Ovary (tissue), 9 donors: ENCODE measurements around the gene REC114. TPM values are rescaled to one million over a fixed set of nuclear protein-coding genes. Genes with fewer than 3 reads are reported as not detected.

Experiments used
- DNase-seq, 5 donors: peaks; one replicate each; pipeline ENCODE4 v3.0.0-alpha.2; 2019 to 2020
- H3K27ac ChIP-seq, 2 donors: fragments of 200-600 bp; one replicate each; pipeline versions ENCODE4 v1.5.1 to v1.8.0; 2019 to 2022
- H3K27me3 ChIP-seq: fragments of 200-600 bp; one replicate; pipeline ENCODE4 v1.8.0; 2022
- H3K36me3 ChIP-seq: fragments of 200-600 bp; sonication (generic); one replicate; pipeline ENCODE4 v1.5.1; 2019
- H3K4me1 ChIP-seq: one replicate; pipeline ENCODE4 v1.8.1; 2013; ENCODE audit warnings: mild to moderate bottlenecking, moderate library complexity; ENCODE audit not compliant: insufficient read depth
- H3K4me3 ChIP-seq: fragments of 200-600 bp; sonication (generic); one replicate; pipeline ENCODE4 v1.5.1; 2017
- H3K9me3 ChIP-seq, 2 donors: fragments of 200-600 bp in 1 of 2; sonication (generic) in 1 of 2; one replicate each; pipeline versions ENCODE4 v1.5.1 to v1.8.1; 2013 to 2019; ENCODE audit warnings: mild to moderate bottlenecking in 1 of 2, moderate library complexity in 1 of 2
- EP300 ChIP-seq: sonication (generic); formaldehyde crosslinking; IDR thresholded peaks from one replicate; pipeline ENCODE4 v1.6.1; 2017; ENCODE audit warnings: antibody characterized with exemption
- POLR2A ChIP-seq: fragments of 450-650 bp; IDR thresholded peaks from one replicate; pipeline ENCODE4 v1.6.1; 2017; ENCODE audit warnings: antibody characterized with exemption, mild to moderate bottlenecking, moderate library complexity
- WGBS, 3 donors: extraction: QIAGEN DNeasy Blood & Tissue Kit in 1 of 3; methylation state at CpG; one replicate each; pipeline versions ENCODE4 v1.1.5 to v1.1.7; 2013 to 2017; 5-methylcytosine and 5-hydroxymethylcytosine counted together
- intact Hi-C, 4 donors: fragments of 100-400 bp; cut with DNase I; formaldehyde crosslinking; loops; one replicate each; pipeline versions ENCODE4 v1.11.0 to v1.15.1; 2022 to 2023
- polyA plus RNA-seq, 2 donors: library from polyadenylated mRNA; stranded (reverse); fragments of 200-250 nt in 1 of 2; fragments of 350-450 nt in 1 of 2; fragmentation: Illumina TruSeq in 1 of 2; extraction: RNeasy Lipid Tissue Mini Kit (QIAGEN cat#74804) in 1 of 2; gene quantifications; one replicate each; pipeline ENCODE4 v1.2.3, GENCODE V29; 2013 to 2014
- total RNA-seq, 7 donors: library from RNA; depleted of rRNA in 2 of 7; stranded (reverse); fragments of >200 nt in 2 of 7; fragmentation: NEBNext Ultra II Directional in 3 of 7; extraction: Animal tissue kit (Norgen Biotek cat#: 25700) in 3 of 7; gene quantifications; one replicate each; pipeline versions ENCODE4 v1.1.0 to v1.2.4, GENCODE V29; 2016 to 2023
- TF ChIP-seq, protein P1 (sequence below), 3 donors: fragments of 450-650 bp in 2 of 3; fragments of 200-600 bp in 1 of 3; IDR thresholded peaks; one replicate each; pipeline versions ENCODE4 v1.5.1 to v1.8.0; 2016 to 2022; ENCODE audit warnings: antibody characterized with exemption in 3 of 3, mild to moderate bottlenecking in 1 of 3
- donor health status: DM: no; HTN: no; CAD: no; lungs with moderate emphysema.
- donor health status: DM: no; HTN: no; CAD: no.
- donor health status: Bipolar disorder and iron deficiency.
- donor health status: DM: yes; HTN: yes; CAD: no.
- donor health status: DM: no; HTN: no; CAD: no.
- donor health status: DM: yes; HTN: yes; CAD: no.

REC114 gene
- total and polyA plus RNA-seq, 9 donors, result 0.51 TPM; not detected in 8

DNA sequence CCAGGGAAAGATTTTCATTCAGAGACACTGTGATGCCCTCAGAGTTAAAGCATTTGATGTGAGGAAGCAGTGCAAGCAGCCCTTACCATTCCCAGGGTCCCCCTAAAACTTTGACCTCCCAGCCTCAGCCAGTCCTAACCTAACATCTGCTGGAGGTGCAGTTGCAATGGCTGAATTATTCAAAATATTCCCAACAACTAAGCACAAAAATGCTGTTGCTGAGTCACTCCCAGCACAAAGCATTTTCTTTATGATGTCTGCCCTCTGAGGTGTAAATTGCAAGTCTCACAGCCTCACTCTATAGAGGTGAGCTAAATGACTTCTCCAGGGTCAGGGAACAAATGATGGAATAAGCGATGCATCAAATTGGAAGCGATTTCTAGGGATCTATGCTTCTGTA lies 6.4 kb upstream of the REC114 start:
- no peak overlapping the region for H3K4me3 ChIP-seq
- DNase-seq, result no peak
- H3K27me3 ChIP-seq, result no peaks in the 10 kb centered on the region
- WGBS, 3 donors, result 80 to 89% (median 86%) methylated on average over 2 of the region's 2 CpGs
- no peaks in the 10 kb centered on the region for H3K36me3 ChIP-seq
- H3K4me1 ChIP-seq, result no peaks in the 10 kb centered on the region
- TF ChIP-seq POLR2A (no peak), EP300 (no peak)
- TF ChIP-seq, protein P1, sequence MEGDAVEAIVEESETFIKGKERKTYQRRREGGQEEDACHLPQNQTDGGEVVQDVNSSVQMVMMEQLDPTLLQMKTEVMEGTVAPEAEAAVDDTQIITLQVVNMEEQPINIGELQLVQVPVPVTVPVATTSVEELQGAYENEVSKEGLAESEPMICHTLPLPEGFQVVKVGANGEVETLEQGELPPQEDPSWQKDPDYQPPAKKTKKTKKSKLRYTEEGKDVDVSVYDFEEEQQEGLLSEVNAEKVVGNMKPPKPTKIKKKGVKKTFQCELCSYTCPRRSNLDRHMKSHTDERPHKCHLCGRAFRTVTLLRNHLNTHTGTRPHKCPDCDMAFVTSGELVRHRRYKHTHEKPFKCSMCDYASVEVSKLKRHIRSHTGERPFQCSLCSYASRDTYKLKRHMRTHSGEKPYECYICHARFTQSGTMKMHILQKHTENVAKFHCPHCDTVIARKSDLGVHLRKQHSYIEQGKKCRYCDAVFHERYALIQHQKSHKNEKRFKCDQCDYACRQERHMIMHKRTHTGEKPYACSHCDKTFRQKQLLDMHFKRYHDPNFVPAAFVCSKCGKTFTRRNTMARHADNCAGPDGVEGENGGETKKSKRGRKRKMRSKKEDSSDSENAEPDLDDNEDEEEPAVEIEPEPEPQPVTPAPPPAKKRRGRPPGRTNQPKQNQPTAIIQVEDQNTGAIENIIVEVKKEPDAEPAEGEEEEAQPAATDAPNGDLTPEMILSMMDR (IDR thresholded peaks at IDR 0.05), result no peak
- H3K9me3 ChIP-seq, result no peaks in the 10 kb centered on the region
- H3K27ac ChIP-seq, result no peak overlapping the region
- intact Hi-C loops, result no loop called here

DNA sequence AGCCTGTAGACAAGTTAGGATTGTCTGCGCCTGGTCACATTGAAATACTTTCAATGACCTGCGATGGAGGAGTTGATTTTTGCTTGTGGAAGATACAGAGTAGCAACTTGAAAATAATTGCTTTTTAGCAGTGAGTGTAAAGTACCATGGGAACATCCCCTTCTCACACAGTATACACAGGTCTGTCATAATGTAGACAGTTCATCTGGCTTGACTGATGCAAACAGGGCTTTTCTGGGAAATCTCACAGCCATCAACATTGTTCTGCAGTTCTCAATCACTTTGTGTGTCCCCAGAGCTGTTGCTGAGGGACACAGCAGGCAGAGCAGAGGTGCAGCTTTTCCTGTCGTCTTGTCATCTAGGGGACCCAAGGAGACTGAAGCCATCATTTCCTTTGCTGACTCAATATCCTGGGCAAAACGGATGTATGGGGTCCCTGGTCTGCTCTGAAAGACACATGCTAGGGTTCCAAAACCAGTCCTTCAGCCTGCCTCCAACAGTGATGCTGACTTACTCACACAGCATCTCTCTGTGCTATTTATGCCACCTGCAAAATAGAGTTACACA lies 5.3 kb upstream of the REC114 start:
- Histone ChIP-seq H3K27me3 (no peaks in the 10 kb centered on the region), H3K4me1 (no peaks in the 10 kb centered on the region), H3K36me3 (no peaks in the 10 kb centered on the region), H3K9me3 (no peaks in the 10 kb centered on the region), H3K4me3 (no peak overlapping the region), H3K27ac (no peak overlapping the region)
- 38 to 57% (median 41%) methylated on average over 4 of the region's 4 CpGs for WGBS, 3 donors
- DNase-seq, result no peak
- TF ChIP-seq, protein P1 (IDR thresholded peaks at IDR 0.05), result no peak
- no peak for TF ChIP-seq EP300
- intact Hi-C loops, result no loop called here

DNA sequence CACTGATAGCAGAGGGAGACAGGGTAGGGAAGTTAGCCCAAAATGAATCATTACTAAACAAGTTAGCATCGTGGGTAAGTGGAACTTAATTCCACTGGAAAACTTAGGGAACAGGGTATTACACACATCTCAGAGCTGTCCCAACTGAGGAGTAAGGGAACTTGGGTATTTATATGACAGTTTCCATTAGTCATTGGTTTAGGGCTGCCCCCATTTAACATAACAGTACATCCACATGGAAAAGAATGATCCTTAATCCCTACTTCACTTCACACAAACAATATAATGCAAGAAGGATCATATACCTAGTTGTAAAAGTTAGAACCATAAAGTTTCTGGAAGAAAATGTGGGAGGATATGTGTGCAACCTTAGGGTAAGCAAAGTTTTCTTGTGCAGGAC lies 4.3 kb upstream of the REC114 start:
- Histone ChIP-seq H3K4me1 (no peaks in the 10 kb centered on the region), H3K27me3 (no peaks in the 10 kb centered on the region), H3K36me3 (no peaks in the 10 kb centered on the region), H3K4me3 (no peak overlapping the region), H3K9me3 (no peaks in the 10 kb centered on the region), H3K27ac (no peak overlapping the region)
- TF ChIP-seq EP300 (no peak), POLR2A (no peak)
- TF ChIP-seq, protein P1 (IDR thresholded peaks at IDR 0.05), result no peak
- DNase-seq, result no peak
- 24 to 66% (median 27%) methylated on average over 1 of the region's 1 CpG for WGBS, 3 donors
- intact Hi-C loops, result no loop called here

DNA sequence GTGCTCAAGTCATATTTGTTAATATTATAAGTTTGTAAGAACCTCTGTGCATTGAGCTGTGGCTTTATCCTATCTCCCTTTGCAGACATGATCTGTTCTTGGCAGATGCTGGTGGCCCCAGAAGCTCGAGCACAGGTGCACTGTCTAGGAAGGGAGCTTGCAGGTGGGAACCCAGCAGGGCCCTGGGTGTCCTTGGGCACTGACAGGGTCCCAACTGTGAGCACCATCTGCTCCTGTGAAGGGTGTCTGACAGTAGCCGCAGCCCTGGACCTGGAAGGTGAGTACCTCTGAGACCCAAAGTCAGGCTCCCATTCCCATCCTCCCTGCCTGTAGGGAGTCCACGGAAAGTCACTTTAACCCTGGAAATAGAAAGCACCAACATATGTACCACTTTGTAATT lies 2.4 kb upstream of the REC114 start:
- H3K27ac ChIP-seq, result no peak overlapping the region
- H3K36me3 ChIP-seq, result no peaks in the 10 kb centered on the region
- intact Hi-C loops, result no loop called here
- DNase-seq, result no peak
- no peaks in the 10 kb centered on the region for H3K27me3 ChIP-seq
- H3K4me3 ChIP-seq, result no peak overlapping the region
- H3K9me3 ChIP-seq, result no peaks in the 10 kb centered on the region
- H3K4me1 ChIP-seq, result no peaks in the 10 kb centered on the region
- TF ChIP-seq, protein P1 (IDR thresholded peaks at IDR 0.05), result no peak
- no peak for TF ChIP-seq POLR2A
- TF ChIP-seq EP300, result no peak
- 55 to 59% (median 59%) methylated on average over 3 of the region's 3 CpGs for WGBS, 3 donors
